H1 (cell line): ENCODE results near the gene SLC35F1. TPM values are rescaled to one million over a fixed set of nuclear protein-coding genes. Genes with fewer than 3 reads are reported as not detected.

Source experiments
- CTCF ChIA-PET: fragments of 300-600 bp; sonication (Branson Sonifier 250); formaldehyde crosslinking; loops from one replicate; lab custom pipeline; 2021; ENCODE audit not compliant: partially characterized antibody; lab: Charles Lee
- POLR2A ChIA-PET: fragments of 300-600 bp; sonication (Branson Sonifier 250); formaldehyde crosslinking; loops from one replicate; lab custom pipeline; 2021; ENCODE audit warnings: inconsistent platforms; ENCODE audit not compliant: partially characterized antibody; lab: Charles Lee
- DNase-seq, 2 experiments: peaks; one replicate each; pipeline versions ENCODE4 v3.0.0 to v3.0.0-alpha.2; 2010 to 2022; ENCODE audit warnings: low spot score in 2 of 2, low read depth in 1 of 2, mixed read lengths in 1 of 2
- FAIRE-seq: peaks from 2 replicates; lab custom pipeline; 2011; peaks lifted over from hg19 to GRCh38; lab: Jason Lieb, UNC
- H2AFZ ChIP-seq: 2 replicates; pipeline ENCODE4 v1.8.1; 2012; ENCODE audit warnings: low read length, inconsistent platforms
- H2AK5ac ChIP-seq: 2 replicates; pipeline ENCODE4 v1.6.1; 2013; ENCODE audit warnings: low read depth, low read length
- H2BK120ac ChIP-seq: replicated peaks from 2 replicates; pipeline ENCODE3; 2013; ENCODE audit warnings: low read depth, low read length, inconsistent platforms
- H2BK12ac ChIP-seq: 2 replicates; pipeline ENCODE4 v1.6.1; 2013; ENCODE audit warnings: low read depth, low read length
- H2BK15ac ChIP-seq: 2 replicates; pipeline ENCODE4 v1.6.1; 2013; ENCODE audit warnings: low read length
- H2BK20ac ChIP-seq: 2 replicates; pipeline ENCODE4 v1.6.1; 2013; ENCODE audit warnings: low read length
- H2BK5ac ChIP-seq: 2 replicates; pipeline ENCODE4 v1.6.1; 2013; ENCODE audit warnings: low read depth, low read length
- H3K14ac ChIP-seq: 2 replicates; pipeline ENCODE4 v1.6.1; 2013; ENCODE audit warnings: inconsistent platforms; ENCODE audit not compliant: insufficient read length
- H3K18ac ChIP-seq: 2 replicates; pipeline ENCODE4 v1.6.1; 2013; ENCODE audit warnings: low read length; ENCODE audit errors: extremely low read depth
- H3K23ac ChIP-seq: 2 replicates; pipeline ENCODE4 v1.6.1; 2013; ENCODE audit warnings: inconsistent platforms; ENCODE audit not compliant: insufficient read length
- H3K23me2 ChIP-seq: 2 replicates; pipeline ENCODE4 v1.6.1; 2013; ENCODE audit warnings: low read depth, low read length
- H3K27ac ChIP-seq: 2 replicates; pipeline ENCODE4 v1.6.1; 2011; ENCODE audit warnings: low read depth, low read length, inconsistent platforms
- H3K27me3 ChIP-seq, 4 experiments: replicated peaks in 1 of 4; 1 replicate in 1 of 4; 2 replicates in 3 of 4; pipeline versions ENCODE4 v1.6.1 to v1.8.1; 2011 to 2013; ENCODE audit warnings: low read length in 3 of 4, mild to moderate bottlenecking in 3 of 4, inconsistent platforms in 2 of 4, mixed read lengths in 2 of 4, moderate library complexity in 1 of 4; ENCODE audit not compliant: control insufficient read depth in 3 of 4, insufficient read depth in 3 of 4; ENCODE audit errors: extremely low read depth in 1 of 4
- H3K36me3 ChIP-seq, 4 experiments: 2 replicates each; pipeline versions ENCODE4 v1.6.1 to v1.8.1; 2011 to 2013; ENCODE audit warnings: mild to moderate bottlenecking in 4 of 4, low read length in 3 of 4, moderate library complexity in 2 of 4, control low read depth in 1 of 4, inconsistent platforms in 1 of 4; ENCODE audit not compliant: insufficient read depth in 4 of 4, control insufficient read depth in 2 of 4
- H3K4ac ChIP-seq: replicated peaks from 2 replicates; pipeline ENCODE3; 2013; ENCODE audit warnings: low read length, low read depth, mixed read lengths, inconsistent platforms; ENCODE audit not compliant: insufficient read length
- H3K4me1 ChIP-seq, 4 experiments: replicated peaks in 1 of 4; 1 replicate in 1 of 4; 2 replicates in 3 of 4; pipeline versions ENCODE4 v1.6.1 to v1.8.1; 2011 to 2013; ENCODE audit warnings: low read length in 3 of 4, inconsistent platforms in 2 of 4, mixed read lengths in 1 of 4; ENCODE audit not compliant: insufficient read depth in 4 of 4, control insufficient read depth in 3 of 4
- H3K4me2 ChIP-seq, 2 experiments: 2 replicates each; pipeline versions ENCODE4 v1.6.1 to v1.8.1; 2011 to 2013; ENCODE audit warnings: low read depth in 2 of 2, low read length in 2 of 2, control low read depth in 1 of 2, inconsistent platforms in 1 of 2, mild to moderate bottlenecking in 1 of 2; ENCODE audit not compliant: insufficient read depth in 1 of 2
- H3K4me3 ChIP-seq, 4 experiments: fragments of 200-600, 300-600 bp in 1 of 4; sonication (generic), shearing (Covaris generic), sonication (Bioruptor Twin) in 1 of 4; 2 replicates each; pipeline versions ENCODE4 v1.5.1 to v1.8.1; 2011 to 2016; ENCODE audit warnings: low read length in 4 of 4, low read depth in 3 of 4, control low read depth in 2 of 4, inconsistent platforms in 2 of 4, mild to moderate bottlenecking in 2 of 4, mixed read lengths in 1 of 4, moderate library complexity in 1 of 4; ENCODE audit not compliant: insufficient read depth in 2 of 4; ENCODE audit errors: extremely low read depth in 1 of 4
- H3K56ac ChIP-seq: replicated peaks from 2 replicates; pipeline ENCODE3; 2013; ENCODE audit warnings: low read depth, mild to moderate bottlenecking, mixed read lengths, low read length, inconsistent platforms; ENCODE audit not compliant: insufficient read length
- H3K79me1 ChIP-seq: 2 replicates; pipeline ENCODE4 v1.6.1; 2013; ENCODE audit warnings: low read depth, low read length, control low read depth
- H3K79me2 ChIP-seq, 2 experiments: 2 replicates each; pipeline versions ENCODE4 v1.6.1 to v1.8.1; 2012 to 2013; ENCODE audit warnings: low read length in 2 of 2, mild to moderate bottlenecking in 2 of 2, inconsistent platforms in 1 of 2; ENCODE audit not compliant: insufficient read depth in 2 of 2, control insufficient read depth in 1 of 2
- H3K9ac ChIP-seq, 4 experiments: replicated peaks in 1 of 4; 1 replicate in 1 of 4; 2 replicates in 3 of 4; pipeline versions ENCODE4 v1.6.1 to v1.8.1; 2011 to 2013; ENCODE audit warnings: low read depth in 3 of 4, low read length in 3 of 4, control low read depth in 2 of 4, mild to moderate bottlenecking in 2 of 4, moderate library complexity in 2 of 4, inconsistent platforms in 1 of 4; ENCODE audit errors: extremely low read depth in 1 of 4
- H3K9me3 ChIP-seq, 2 experiments: 2 replicates each; pipeline versions ENCODE4 v1.6.1 to v1.8.1; 2012 to 2013; ENCODE audit warnings: mild to moderate bottlenecking in 2 of 2, moderate library complexity in 2 of 2, control low read depth in 1 of 2, inconsistent platforms in 1 of 2, low read depth in 1 of 2, low read length in 1 of 2, mixed read lengths in 1 of 2; ENCODE audit not compliant: insufficient read depth in 2 of 2
- H4K20me1 ChIP-seq, 2 experiments: replicated peaks in 1 of 2; 2 replicates each; pipeline versions ENCODE3 to v1.8.1; 2011 to 2013; ENCODE audit warnings: inconsistent platforms in 2 of 2, low read length in 2 of 2, mild to moderate bottlenecking in 1 of 2; ENCODE audit not compliant: insufficient read depth in 2 of 2, control insufficient read depth in 1 of 2
- H4K5ac ChIP-seq: 2 replicates; pipeline ENCODE4 v1.6.1; 2013; ENCODE audit warnings: low read length, low read depth, mixed read lengths, inconsistent platforms; ENCODE audit not compliant: insufficient read length
- H4K8ac ChIP-seq: 2 replicates; pipeline ENCODE4 v1.8.0; 2013; ENCODE audit warnings: mild to moderate bottlenecking, moderate library complexity, low read length, inconsistent platforms; ENCODE audit not compliant: insufficient read depth; ENCODE audit errors: extremely low read depth
- H4K91ac ChIP-seq: replicated peaks from 2 replicates; pipeline ENCODE3; 2013; ENCODE audit warnings: low read length, mixed read lengths, inconsistent platforms; ENCODE audit not compliant: insufficient read length
- ATF2 ChIP-seq: IDR thresholded peaks from 2 replicates; pipeline ENCODE4 v1.6.1; 2012; ENCODE audit warnings: low read length, inconsistent platforms
- CHD2 ChIP-seq: IDR thresholded peaks from 2 replicates; pipeline ENCODE4 v1.6.1; 2012; ENCODE audit warnings: low read length, improper control_type of control experiment
- TCF12 ChIP-seq: IDR thresholded peaks from 2 replicates; pipeline ENCODE4 v1.6.1; 2011; ENCODE audit warnings: low read depth, mild to moderate bottlenecking, low read length
- WGBS, 2 experiments: shearing (Covaris generic) in 1 of 2; methylation state at CpG; one replicate each; pipeline versions ENCODE4 v1.1.6 to v1.1.7; 2013 to 2015; ENCODE audit warnings: low lambda C conversion rate in 2 of 2, mixed read lengths in 2 of 2, inconsistent platforms in 1 of 2, low coverage in 1 of 2, missing lambda C conversion rate in 1 of 2; ENCODE audit not compliant: insufficient replicate concordance in 2 of 2, insufficient coverage in 1 of 2, insufficient read length in 1 of 2; ENCODE audit errors: extremely low coverage in 1 of 2, missing lambda C conversion rate in 1 of 2; 5-methylcytosine and 5-hydroxymethylcytosine counted together
- polyA plus RNA-seq, 7 experiments: library from polyadenylated mRNA; depleted of rRNA in 3 of 7; stranded (reverse) in 5 of 7; unstranded in 2 of 7; fragments of >200 nt in 5 of 7; fragments of 200-250 nt in 2 of 7; gene quantifications; 1 replicate in 5 of 7; 2 replicates in 1 of 7; 4 replicates in 1 of 7; pipeline versions ENCODE4 v1.2.1 to v1.2.3, GENCODE V29; 2011 to 2013; ENCODE audit warnings: missing spikeins in 2 of 7, mixed read lengths in 2 of 7
- total RNA-seq: library from RNA; stranded (reverse); fragmentation: NEBNext Ultra II Directional; extraction: Animal tissue kit (Norgen Biotek cat#: 25700); gene quantifications from 2 replicates; pipeline ENCODE4 v1.2.1, GENCODE V29; 2021

Gene SLC35F1
- total and polyA plus RNA-seq, 2 of the 8 experiments (the other 6 are each of a cell fraction or from before 2014, with no cell fraction given): 7.0 to 10.0 TPM

- WGBS, 2 experiments: 100% methylated on average over 4 of the region's 4 CpGs; no CpG with 5 or more reads in 1 of the 2 experiments
- Histone ChIP-seq H3K4me3 (no peak overlapping the region), H3K9ac (no peak overlapping the region), H3K79me2 (no peaks in the 10 kb centered on the region), H4K20me1 (no peaks in the 10 kb centered on the region), H3K23me2 (no peaks in the 10 kb centered on the region), H3K9me3 (no peaks in the 10 kb centered on the region), H3K27ac (no peak overlapping the region)
- POLR2A ChIA-PET: no interaction called here
- no peak for FAIRE-seq
- TF ChIP-seq CHD2 (no peak), ATF2 (no peak), TCF12 (no peak)
- TF ChIP-seq, all 59 proteins: peak for 0
- no peak overlapping the region for H4K91ac ChIP-seq
- no peak overlapping the region for H2BK12ac ChIP-seq
- no peak overlapping the region for H3K56ac ChIP-seq
- no peak overlapping the region for H2BK5ac ChIP-seq
- no peaks in the 10 kb centered on the region for H3K36me3 ChIP-seq
- no peak overlapping the region for H3K18ac ChIP-seq
- no peaks in the 10 kb centered on the region; the same call in 1 of the 2 replicates for H3K79me1 ChIP-seq
- H3K4me2 ChIP-seq: no peak overlapping the region
- H3K14ac ChIP-seq: no peak overlapping the region
- no peak overlapping the region for H2BK15ac ChIP-seq
- DNase-seq: no peak
- H2BK120ac ChIP-seq: no peak overlapping the region
- no peak overlapping the region for H2AFZ ChIP-seq
- H4K5ac ChIP-seq: no peak overlapping the region
- H3K27me3 ChIP-seq: no peaks in the 10 kb centered on the region
- peaks cover 0 to 6% (median 4%) of the 10 kb centered on the region in 4 experiments; a peak in 4 of 7 replicates for H3K4me1 ChIP-seq
- H2BK20ac ChIP-seq: no peak overlapping the region
- H2AK5ac ChIP-seq: no peak overlapping the region
- no peak overlapping the region for H3K23ac ChIP-seq
- no peak overlapping the region for H3K4ac ChIP-seq
- CTCF ChIA-PET: interaction anchor here (0.9 to 2.1 kb wide), 4 partner anchors 9 to 115 kb away, joined by 3 to 7 read pairs (median 4); no protein-coding TSS in a partner anchor
- H4K8ac ChIP-seq: no peak overlapping the region
Measured at GRCh38 chr6:118292558-118292957, 385.5 kb downstream of the SLC35F1 start.
